Endothelial cell (in vitro differentiated cells): Measurements from ENCODE around the gene RCOR1. TPM values are rescaled to one million over a fixed set of nuclear protein-coding genes. Genes with fewer than 3 reads are reported as not detected.
"Not testable (repeated sequence)": the region's sequence is repeated elsewhere in the genome, so short reads cannot be mapped to it uniquely, and the experiment has no call there.

Source experiments
- DNase-seq: peaks from one replicate; pipeline ENCODE4 v3.0.0; 2021; ENCODE audit warnings: low spot score
- H3K27ac Mint-ChIP-seq: one replicate; pipeline ENCODE4 v1.8.0; 2021; ENCODE audit warnings: mixed read lengths, inconsistent platforms; ENCODE audit not compliant: unreplicated experiment
- H3K27me3 Mint-ChIP-seq: one replicate; pipeline ENCODE4 v1.8.0; 2021; ENCODE audit warnings: mild to moderate bottlenecking, moderate library complexity, mixed read lengths, inconsistent platforms; ENCODE audit not compliant: unreplicated experiment
- H3K36me3 Mint-ChIP-seq: one replicate; pipeline ENCODE4 v1.8.0; 2021; ENCODE audit warnings: mild to moderate bottlenecking, low read depth, mixed read lengths, inconsistent platforms; ENCODE audit not compliant: unreplicated experiment
- H3K4me1 Mint-ChIP-seq: one replicate; pipeline ENCODE4 v1.8.0; 2021; ENCODE audit warnings: mild to moderate bottlenecking, mixed read lengths, inconsistent platforms; ENCODE audit not compliant: unreplicated experiment
- H3K4me3 Mint-ChIP-seq: one replicate; pipeline ENCODE4 v1.8.0; 2021; ENCODE audit warnings: mild to moderate bottlenecking, mixed read lengths, inconsistent platforms; ENCODE audit not compliant: unreplicated experiment
- H3K9me3 Mint-ChIP-seq: one replicate; pipeline ENCODE4 v1.8.0; 2021; ENCODE audit warnings: mixed read lengths, inconsistent platforms; ENCODE audit not compliant: unreplicated experiment
- total RNA-seq: library from RNA; stranded (reverse); fragmentation: NEBNext Ultra II Directional; extraction: Animal tissue kit (Norgen Biotek cat#: 25700); gene quantifications from one replicate; pipeline ENCODE4 v1.2.1, GENCODE V29; 2021; ENCODE audit not compliant: unreplicated experiment
- TF ChIP-seq, protein P1 (sequence below): fragments of 200-600 bp; sonication (generic); IDR thresholded peaks from one replicate; pipeline ENCODE4 v1.5.0; 2021; ENCODE audit warnings: antibody characterized with exemption; ENCODE audit not compliant: unreplicated experiment

Gene RCOR1
- total RNA-seq, 1 donor from 2014 or later = 51.6 TPM

DNA sequence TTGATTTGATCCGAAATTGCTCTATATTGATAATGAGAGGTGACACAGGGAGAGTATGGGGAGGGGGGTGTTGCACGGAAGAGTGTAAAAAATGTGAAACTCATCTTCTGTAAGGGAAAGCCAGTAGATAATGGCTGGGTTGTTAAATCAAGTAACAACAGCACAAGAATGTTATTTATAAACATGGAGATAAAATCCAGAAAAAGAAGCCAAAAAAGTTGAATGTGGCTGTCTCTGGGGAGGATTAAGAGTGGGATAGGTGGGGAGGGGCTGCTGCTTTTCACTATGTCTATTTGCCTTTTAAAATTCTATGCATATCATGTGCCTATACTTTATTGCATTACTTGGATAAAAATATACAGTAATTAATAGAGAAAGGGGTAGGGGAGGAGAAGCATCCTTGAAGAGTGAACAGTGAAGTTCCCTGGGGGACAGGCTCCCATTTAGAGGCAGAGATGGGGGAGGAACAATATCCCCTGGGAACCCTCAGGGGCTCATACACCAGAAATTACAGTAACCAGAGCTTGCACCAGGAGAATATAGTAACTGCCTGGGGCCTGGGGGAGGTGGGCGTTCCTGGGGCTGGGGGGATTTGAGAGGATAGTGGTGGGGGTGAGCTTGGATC, 43.7 kb upstream of the RCOR1 start:
- Mint-ChIP-seq H3K27me3 (peaks cover 16% of the 10 kb centered on the region), H3K4me3 (no peak overlapping the region), H3K4me1 (peaks cover 7% of the 10 kb centered on the region), H3K36me3 (no peaks in the 10 kb centered on the region), H3K9me3 (no peaks in the 10 kb centered on the region), H3K27ac (no peak overlapping the region)
- TF ChIP-seq, protein P1, sequence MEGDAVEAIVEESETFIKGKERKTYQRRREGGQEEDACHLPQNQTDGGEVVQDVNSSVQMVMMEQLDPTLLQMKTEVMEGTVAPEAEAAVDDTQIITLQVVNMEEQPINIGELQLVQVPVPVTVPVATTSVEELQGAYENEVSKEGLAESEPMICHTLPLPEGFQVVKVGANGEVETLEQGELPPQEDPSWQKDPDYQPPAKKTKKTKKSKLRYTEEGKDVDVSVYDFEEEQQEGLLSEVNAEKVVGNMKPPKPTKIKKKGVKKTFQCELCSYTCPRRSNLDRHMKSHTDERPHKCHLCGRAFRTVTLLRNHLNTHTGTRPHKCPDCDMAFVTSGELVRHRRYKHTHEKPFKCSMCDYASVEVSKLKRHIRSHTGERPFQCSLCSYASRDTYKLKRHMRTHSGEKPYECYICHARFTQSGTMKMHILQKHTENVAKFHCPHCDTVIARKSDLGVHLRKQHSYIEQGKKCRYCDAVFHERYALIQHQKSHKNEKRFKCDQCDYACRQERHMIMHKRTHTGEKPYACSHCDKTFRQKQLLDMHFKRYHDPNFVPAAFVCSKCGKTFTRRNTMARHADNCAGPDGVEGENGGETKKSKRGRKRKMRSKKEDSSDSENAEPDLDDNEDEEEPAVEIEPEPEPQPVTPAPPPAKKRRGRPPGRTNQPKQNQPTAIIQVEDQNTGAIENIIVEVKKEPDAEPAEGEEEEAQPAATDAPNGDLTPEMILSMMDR = no peak
- no peak for DNase-seq

DNA sequence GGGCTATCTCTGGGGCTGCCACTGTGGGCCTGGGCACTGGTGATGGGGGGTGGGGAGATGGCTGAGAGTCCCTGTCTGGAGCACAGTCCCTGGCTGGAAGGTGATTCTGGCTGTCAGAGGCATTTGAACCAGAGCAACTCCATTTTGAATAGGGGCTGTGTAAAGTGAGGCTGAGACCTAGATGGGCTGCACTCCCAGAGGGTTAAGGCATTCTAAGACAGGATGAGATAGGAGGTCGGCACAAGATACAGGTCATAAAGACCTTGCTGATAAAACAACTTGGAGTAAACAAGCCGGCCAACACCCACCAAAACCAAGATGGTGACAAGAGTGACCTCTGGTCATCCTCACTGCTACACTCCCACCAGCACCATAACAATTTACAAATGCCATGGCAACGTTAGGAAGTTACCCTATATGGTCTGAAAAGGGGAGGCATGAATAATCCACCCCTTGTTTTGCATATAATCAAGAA, 41.5 kb upstream of the RCOR1 start:
- H3K4me3 Mint-ChIP-seq, DNase-seq, H3K4me1 Mint-ChIP-seq, H3K27ac Mint-ChIP-seq, H3K36me3 Mint-ChIP-seq, H3K9me3 Mint-ChIP-seq: not testable (repeated sequence)
- peaks cover 10% of the 10 kb centered on the region for H3K27me3 Mint-ChIP-seq

DNA sequence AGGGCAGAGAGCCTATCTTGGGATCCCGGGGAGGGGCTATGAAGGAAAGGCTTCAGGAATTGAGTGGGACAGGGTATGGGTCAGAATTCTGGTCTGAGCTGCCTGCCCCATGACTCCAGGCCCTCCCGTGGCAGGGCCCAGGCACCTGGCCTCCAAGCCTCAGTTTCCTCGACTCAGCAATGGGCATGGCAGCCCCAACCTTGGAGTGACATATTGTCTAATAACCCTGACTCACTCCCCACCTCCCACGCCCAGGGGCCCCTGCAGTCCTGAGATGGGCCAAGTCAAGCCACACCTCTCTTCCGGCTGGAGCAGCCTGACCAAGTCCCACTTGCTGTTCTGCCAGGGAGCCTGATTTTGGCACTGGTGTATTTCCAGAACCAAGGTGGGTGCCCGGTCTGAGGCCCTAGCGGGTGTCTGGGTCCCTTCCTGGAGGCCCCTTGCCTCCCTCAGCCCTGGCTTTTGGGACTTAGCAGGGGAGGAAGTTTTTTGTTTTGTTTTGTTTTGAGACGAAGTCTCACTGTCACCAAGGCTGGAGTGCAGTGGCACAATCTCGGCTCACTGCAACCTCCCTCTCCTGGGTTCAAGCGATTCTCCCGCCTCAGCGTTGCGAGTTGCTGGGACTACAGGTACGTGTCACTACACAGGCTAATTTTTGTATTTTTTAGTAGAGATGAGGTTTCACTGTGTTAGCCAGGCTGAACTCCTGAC, 40.3 kb upstream of the RCOR1 start:
- Mint-ChIP-seq H3K4me1 (no peaks in the 10 kb centered on the region), H3K27ac (no peak overlapping the region), H3K36me3 (no peaks in the 10 kb centered on the region), H3K27me3 (peaks cover 5% of the 10 kb centered on the region), H3K4me3 (no peak overlapping the region), H3K9me3 (no peaks in the 10 kb centered on the region)
- DNase-seq = no peak
- TF ChIP-seq, protein P1 = no peak

DNA sequence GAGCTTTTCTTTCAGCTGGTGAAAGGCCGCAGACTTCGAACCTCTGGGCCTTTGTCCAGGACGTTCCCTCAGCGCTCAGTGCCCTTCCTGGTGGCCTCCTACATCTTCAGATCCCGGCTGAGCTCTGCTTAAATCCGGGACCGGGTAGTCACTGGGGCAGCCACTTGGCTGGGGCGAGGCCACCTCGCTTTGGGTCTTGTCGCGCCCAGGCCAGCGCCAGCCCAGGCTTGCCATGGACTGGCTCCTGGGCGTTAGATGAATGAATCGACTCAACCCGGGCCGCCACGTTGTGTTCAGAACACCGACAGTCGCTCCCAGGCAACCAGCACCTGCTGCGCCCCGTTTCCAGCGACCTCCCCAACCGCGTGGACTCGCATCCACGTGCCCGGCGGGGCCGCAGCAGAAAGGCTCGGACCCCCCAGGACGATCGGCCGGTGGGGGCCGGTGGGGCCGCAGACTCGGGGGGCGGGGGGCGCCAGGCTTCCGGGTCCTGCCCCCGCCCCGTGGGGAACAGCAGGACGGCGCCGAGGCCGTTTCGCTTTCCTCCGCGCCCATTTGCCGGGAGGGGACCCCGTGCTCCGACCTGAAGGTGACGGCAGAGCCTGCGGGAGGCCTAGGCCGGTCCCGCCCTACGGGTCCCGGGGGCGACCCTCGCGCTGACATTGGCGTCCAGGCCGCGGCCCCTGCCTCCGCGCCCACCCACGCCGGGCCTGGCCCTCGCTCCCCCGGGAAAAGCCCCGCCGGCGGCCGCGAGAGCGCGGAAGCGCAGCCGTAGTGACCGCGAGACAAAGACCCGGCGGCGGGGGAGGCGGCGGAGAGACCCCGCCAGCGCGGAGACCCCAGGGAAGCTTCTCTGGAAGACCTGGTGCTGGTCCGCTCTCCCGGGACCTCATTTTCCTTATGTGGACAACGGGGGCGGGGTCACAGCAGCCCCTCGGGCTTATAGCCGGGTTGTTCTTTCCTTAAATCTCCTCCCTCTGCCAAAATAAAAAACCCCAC, 37.3 kb upstream of the RCOR1 start:
- Mint-ChIP-seq H3K27me3 (peaks cover 7% of the 10 kb centered on the region), H3K36me3 (no peaks in the 10 kb centered on the region), H3K27ac (no peak overlapping the region), H3K4me3 (peak overlapping the region; percentile 62), H3K4me1 (no peaks in the 10 kb centered on the region), H3K9me3 (no peaks in the 10 kb centered on the region)
- DNase-seq = peak; percentile 44
- TF ChIP-seq, protein P1 = no peak

DNA sequence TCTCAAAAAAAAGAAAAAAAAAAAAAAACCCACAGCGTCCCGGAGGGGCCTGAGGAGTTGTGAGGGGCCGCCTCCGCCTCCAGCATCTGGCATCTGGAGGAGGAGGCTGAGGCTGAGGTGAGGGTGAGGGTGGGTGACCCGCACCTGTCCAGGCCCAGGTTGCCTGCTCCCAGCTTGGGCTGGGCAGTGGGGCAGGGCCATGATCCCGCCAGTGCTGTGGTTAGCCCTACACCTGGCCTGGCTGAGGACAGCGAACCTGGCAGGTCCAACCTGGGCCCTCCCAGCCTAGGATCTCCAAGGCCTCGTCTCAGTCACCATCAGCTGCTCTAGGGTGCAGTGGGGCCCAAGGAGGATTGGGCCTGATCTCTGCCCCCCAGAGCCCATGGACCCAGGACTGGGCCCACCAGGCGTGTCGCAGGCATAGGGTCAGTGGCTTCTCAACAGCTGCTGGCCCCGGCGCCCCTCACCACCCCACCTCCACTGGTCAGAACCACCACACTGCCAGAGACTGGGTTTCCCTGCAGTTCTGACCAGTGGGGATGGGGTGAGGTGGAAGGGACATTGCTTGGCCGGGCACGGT, 36.3 kb upstream of the RCOR1 start:
- Mint-ChIP-seq H3K27me3 (peaks cover 9% of the 10 kb centered on the region), H3K36me3 (no peaks in the 10 kb centered on the region), H3K4me3 (no peak overlapping the region), H3K4me1 (no peaks in the 10 kb centered on the region), H3K27ac (no peak overlapping the region), H3K9me3 (no peaks in the 10 kb centered on the region)
- TF ChIP-seq, protein P1 = no peak
- no peak for DNase-seq
